GM12864 (cell line): ENCODE results near the gene SLC6A6.

Source experiments
- DNase-seq: peaks from one replicate; pipeline ENCODE4 v3.0.0-alpha.2; 2011; ENCODE audit warnings: low read depth
- H3K4me3 ChIP-seq: 2 replicates; pipeline ENCODE4 v1.5.1; 2011; ENCODE audit warnings: mild to moderate bottlenecking, low read depth, low read length, control low read depth
- CTCF ChIP-seq: IDR thresholded peaks from 2 replicates; pipeline ENCODE4 v1.5.1; 2011; ENCODE audit warnings: low read depth, mild to moderate bottlenecking, moderate library complexity, low read length, control low read depth, inconsistent platforms; ENCODE audit errors: missing control alignments

SLC6A6 gene

GRCh38 chr3:14424711-14425580, 22.5 kb downstream of the SLC6A6 start:
- no peak for TF ChIP-seq CTCF
- no peak for DNase-seq
- no peak overlapping the region for H3K4me3 ChIP-seq

DNA sequence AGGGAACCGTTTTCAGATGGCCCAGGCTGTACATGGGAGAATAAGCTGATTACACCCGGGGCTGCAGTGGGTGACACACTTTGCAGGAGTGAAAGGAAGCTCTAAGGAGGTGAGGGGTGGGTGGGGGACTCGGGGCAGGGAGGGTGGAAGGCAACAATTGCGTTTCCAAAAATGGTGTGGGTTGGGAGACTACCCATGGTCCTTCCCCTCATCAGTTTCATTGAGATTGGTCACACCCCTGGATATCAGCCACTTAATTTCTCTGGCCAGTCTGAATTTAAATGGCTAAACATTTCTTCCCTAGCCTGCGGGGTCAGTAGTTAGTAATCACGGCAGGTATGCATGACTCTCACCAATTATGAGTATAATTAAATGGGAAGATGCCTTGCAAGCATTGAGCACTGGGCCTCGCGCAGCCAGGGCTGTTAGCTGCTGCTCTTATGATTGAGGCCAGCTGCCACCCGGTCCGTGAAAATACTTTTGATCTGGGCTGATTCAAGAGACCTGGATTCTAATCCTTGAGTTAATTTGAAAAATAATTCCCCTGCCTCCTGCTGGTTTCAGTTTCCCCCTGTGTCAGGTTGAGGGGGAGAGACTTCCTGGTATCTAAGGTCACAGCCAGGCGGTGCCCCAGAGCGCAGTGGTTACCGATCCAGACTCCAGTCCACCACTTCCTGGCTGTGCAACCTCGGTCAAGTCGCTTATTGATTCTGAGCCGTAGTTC, 23.3 kb downstream of the SLC6A6 start:
- peak; percentile 53 for DNase-seq
- peak; percentile 42 for TF ChIP-seq CTCF
- H3K4me3 ChIP-seq, result no peak overlapping the region

- DNase-seq, result no peak
- no peak overlapping the region for H3K4me3 ChIP-seq
- no peak for TF ChIP-seq CTCF
Observed at GRCh38 chr3:14426305-14426620, 23.9 kb downstream of the SLC6A6 start.

GRCh38 chr3:14428087-14429033, 26.0 kb downstream of the SLC6A6 start:
- no peak for DNase-seq

GRCh38 chr3:14429237-14429636, 26.8 kb downstream of the SLC6A6 start:
- no peak for TF ChIP-seq CTCF
- no peak for DNase-seq
- H3K4me3 ChIP-seq, result no peak overlapping the region

More at GRCh38 chr3:14428087-14429033, 26.0 kb downstream of the SLC6A6 start:
- no peak overlapping the region for H3K4me3 ChIP-seq
- no peak for TF ChIP-seq CTCF

GRCh38 chr3:14429640-14430039, 27.2 kb downstream of the SLC6A6 start:
- no peak for DNase-seq
- TF ChIP-seq CTCF, result no peak
- no peak overlapping the region for H3K4me3 ChIP-seq
